Esophagus (tissue), 2 donors: Measurements from ENCODE around the gene COG2. TPM values are rescaled to one million over a fixed set of nuclear protein-coding genes. Genes with fewer than 3 reads are reported as not detected.

Experiments used
- H3K27ac ChIP-seq, 2 donors: one replicate each; pipeline ENCODE4 v1.5.1; 2013; ENCODE audit warnings: low read depth in 2 of 2, mild to moderate bottlenecking in 2 of 2, inconsistent platforms in 1 of 2, low read length in 1 of 2, moderate library complexity in 1 of 2
- H3K27me3 ChIP-seq, 2 donors: one replicate each; pipeline ENCODE4 v1.6.1; 2013; ENCODE audit warnings: low read length in 2 of 2, control low read depth in 1 of 2, mild to moderate bottlenecking in 1 of 2; ENCODE audit not compliant: insufficient read depth in 2 of 2, control insufficient read depth in 1 of 2
- H3K36me3 ChIP-seq, 2 donors: one replicate each; pipeline ENCODE4 v1.6.1; 2013; ENCODE audit warnings: low read length in 1 of 2; ENCODE audit not compliant: control insufficient read depth in 2 of 2, insufficient read depth in 2 of 2
- H3K4me1 ChIP-seq, 2 donors: one replicate each; pipeline ENCODE4 v1.6.1; 2013; ENCODE audit warnings: low read length in 1 of 2; ENCODE audit not compliant: control insufficient read depth in 2 of 2, insufficient read depth in 2 of 2
- H3K4me3 ChIP-seq, 2 donors: one replicate each; pipeline ENCODE4 v1.5.1; 2013; ENCODE audit warnings: low read length in 2 of 2, mild to moderate bottlenecking in 2 of 2, low read depth in 1 of 2, moderate library complexity in 1 of 2
- H3K9me3 ChIP-seq, 2 donors: one replicate each; pipeline ENCODE4 v1.6.1; 2013; ENCODE audit warnings: mild to moderate bottlenecking in 2 of 2, low read depth in 1 of 2, low read length in 1 of 2, moderate library complexity in 1 of 2; ENCODE audit not compliant: control insufficient read depth in 2 of 2, insufficient read depth in 1 of 2
- WGBS, 2 donors: extraction: QIAGEN DNeasy Blood & Tissue Kit; methylation state at CpG; one replicate each; pipeline ENCODE4 v1.1.7; 2013; 5-methylcytosine and 5-hydroxymethylcytosine counted together
- polyA plus RNA-seq, 2 donors: library from polyadenylated mRNA; stranded (reverse); fragments of 200-250 nt; gene quantifications; one replicate each; pipeline ENCODE4 v1.2.3, GENCODE V29; 2013
- donor health status: healthy with polysubstance abuse.
- donor health status: Bipolar disorder and iron deficiency.

Gene COG2
- polyA plus RNA-seq, 2 donors: 4.0 to 8.1 TPM

DNA sequence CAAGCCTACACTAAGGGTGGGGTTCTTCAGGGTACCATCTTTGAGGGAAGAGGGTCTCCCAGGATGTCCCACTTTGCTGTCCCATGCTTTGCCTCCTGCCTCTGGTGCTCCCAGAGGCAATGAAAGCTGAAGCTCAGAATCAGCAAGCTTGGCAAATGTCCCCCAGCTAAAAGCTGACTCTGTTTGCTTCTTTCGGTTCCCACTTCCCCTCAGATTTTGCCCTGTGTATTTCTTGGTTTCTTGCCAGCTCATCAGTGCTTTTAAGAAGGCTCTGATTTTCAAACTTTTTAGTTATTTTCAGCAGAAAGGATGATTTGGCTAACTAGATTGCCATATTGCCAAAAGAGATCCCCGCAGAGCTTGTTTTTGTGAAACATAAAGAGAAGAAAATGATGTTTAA lies 33.1 kb upstream of the COG2 start:
- Histone ChIP-seq H3K4me3 (no peak overlapping the region), H3K27ac (no peak overlapping the region), H3K9me3 (no peaks in the 10 kb centered on the region), H3K4me1 (no peaks in the 10 kb centered on the region), H3K27me3 (no peaks in the 10 kb centered on the region), H3K36me3 (no peaks in the 10 kb centered on the region)
- 58 to 68% methylated on average over 2 of the region's 2 CpGs for WGBS, 2 donors

GRCh38 chr1:230610589-230610988 lies 31.7 kb upstream of the COG2 start:
- 61% methylated on average over 1 of the region's 1 CpG for WGBS, 2 donors
- Histone ChIP-seq H3K36me3 (no peaks in the 10 kb centered on the region), H3K4me3 (no peak overlapping the region), H3K4me1 (no peaks in the 10 kb centered on the region), H3K27me3 (no peaks in the 10 kb centered on the region), H3K9me3 (no peaks in the 10 kb centered on the region), H3K27ac (no peak overlapping the region)

- Histone ChIP-seq H3K27ac (no peak overlapping the region), H3K4me1 (no peaks in the 10 kb centered on the region), H3K4me3 (no peak overlapping the region), H3K9me3 (no peaks in the 10 kb centered on the region), H3K36me3 (no peaks in the 10 kb centered on the region), H3K27me3 (no peaks in the 10 kb centered on the region)
- 56 to 58% methylated on average over 7 of the region's 7 CpGs for WGBS, 2 donors
These were observed 31.0 kb upstream of the COG2 start for GRCh38 chr1:230611128-230611877.

GRCh38 chr1:230611878-230612235 lies 30.4 kb upstream of the COG2 start:
- Histone ChIP-seq H3K27me3 (no peaks in the 10 kb centered on the region), H3K27ac (no peak overlapping the region), H3K4me3 (no peak overlapping the region), H3K36me3 (no peaks in the 10 kb centered on the region), H3K9me3 (no peaks in the 10 kb centered on the region), H3K4me1 (no peaks in the 10 kb centered on the region)
- WGBS, 2 donors: 19 to 27% methylated on average over 1 of the region's 1 CpG

DNA sequence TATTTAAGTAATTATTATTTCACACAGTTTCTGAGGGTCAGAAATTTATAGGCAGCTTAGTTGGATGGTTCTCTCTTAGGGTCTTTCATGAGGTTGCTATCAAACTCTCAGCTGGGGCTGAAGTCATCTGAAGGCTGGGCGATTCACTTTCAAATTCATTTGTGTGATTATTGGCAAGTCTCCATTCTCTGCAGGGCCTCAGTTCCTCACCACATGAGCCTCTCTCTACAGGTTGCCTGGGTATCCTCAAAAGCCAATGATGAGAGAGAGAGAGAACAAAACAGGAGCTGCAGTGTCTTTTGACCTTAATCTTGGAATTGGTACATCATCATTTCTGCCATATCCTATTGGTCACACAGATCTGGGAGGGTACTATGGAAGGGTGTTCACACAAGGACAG lies 29.6 kb upstream of the COG2 start:
- 79 to 93% methylated on average over 1 of the region's 1 CpG for WGBS, 2 donors
- Histone ChIP-seq H3K4me3 (no peak overlapping the region), H3K27me3 (no peaks in the 10 kb centered on the region), H3K4me1 (no peaks in the 10 kb centered on the region), H3K36me3 (no peaks in the 10 kb centered on the region), H3K9me3 (no peaks in the 10 kb centered on the region), H3K27ac (no peak overlapping the region)

- Histone ChIP-seq H3K27me3 (no peaks in the 10 kb centered on the region), H3K4me1 (no peaks in the 10 kb centered on the region), H3K27ac (no peak overlapping the region), H3K36me3 (no peaks in the 10 kb centered on the region), H3K9me3 (no peaks in the 10 kb centered on the region), H3K4me3 (no peak overlapping the region)
- WGBS, 2 donors: 92% methylated on average over 3 of the region's 3 CpGs
These were observed 28.2 kb upstream of the COG2 start for GRCh38 chr1:230614121-230614520.

DNA sequence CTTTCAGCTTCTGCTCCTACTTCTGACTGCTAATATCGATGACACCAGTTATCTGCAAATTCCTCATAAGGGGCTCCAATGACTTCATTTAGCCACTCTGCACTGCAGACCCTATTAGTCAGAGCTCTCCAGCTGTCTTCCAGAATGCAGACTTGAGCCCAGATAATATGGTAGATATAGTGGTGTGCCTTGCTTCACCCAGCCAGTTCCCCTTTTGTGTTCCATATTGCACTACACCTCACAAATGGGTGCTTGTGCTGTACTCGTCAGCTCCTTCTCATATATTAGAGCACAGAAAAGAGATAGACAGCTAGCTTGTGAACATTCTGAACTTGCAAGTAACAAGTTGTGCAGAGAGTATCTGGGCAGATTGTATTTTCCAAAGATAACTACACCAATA lies 23.7 kb upstream of the COG2 start:
- H3K36me3 ChIP-seq: no peaks in the 10 kb centered on the region
- H3K4me3 ChIP-seq: no peak overlapping the region
- no peaks in the 10 kb centered on the region for H3K9me3 ChIP-seq
- H3K27ac ChIP-seq: no peak overlapping the region
- H3K27me3 ChIP-seq: no peaks in the 10 kb centered on the region
- H3K4me1 ChIP-seq: no peaks in the 10 kb centered on the region
- WGBS, 2 donors: 88 to 92% methylated on average over 2 of the region's 2 CpGs

GRCh38 chr1:230620649-230621323 lies 21.5 kb upstream of the COG2 start:
- no peaks in the 10 kb centered on the region for H3K36me3 ChIP-seq
- H3K4me3 ChIP-seq: no peak overlapping the region
- H3K27ac ChIP-seq: no peak overlapping the region
- no peaks in the 10 kb centered on the region for H3K27me3 ChIP-seq
- no peaks in the 10 kb centered on the region for H3K4me1 ChIP-seq
- H3K9me3 ChIP-seq: no peaks in the 10 kb centered on the region
- WGBS, 2 donors: 89 to 92% methylated on average over 3 of the region's 3 CpGs

DNA sequence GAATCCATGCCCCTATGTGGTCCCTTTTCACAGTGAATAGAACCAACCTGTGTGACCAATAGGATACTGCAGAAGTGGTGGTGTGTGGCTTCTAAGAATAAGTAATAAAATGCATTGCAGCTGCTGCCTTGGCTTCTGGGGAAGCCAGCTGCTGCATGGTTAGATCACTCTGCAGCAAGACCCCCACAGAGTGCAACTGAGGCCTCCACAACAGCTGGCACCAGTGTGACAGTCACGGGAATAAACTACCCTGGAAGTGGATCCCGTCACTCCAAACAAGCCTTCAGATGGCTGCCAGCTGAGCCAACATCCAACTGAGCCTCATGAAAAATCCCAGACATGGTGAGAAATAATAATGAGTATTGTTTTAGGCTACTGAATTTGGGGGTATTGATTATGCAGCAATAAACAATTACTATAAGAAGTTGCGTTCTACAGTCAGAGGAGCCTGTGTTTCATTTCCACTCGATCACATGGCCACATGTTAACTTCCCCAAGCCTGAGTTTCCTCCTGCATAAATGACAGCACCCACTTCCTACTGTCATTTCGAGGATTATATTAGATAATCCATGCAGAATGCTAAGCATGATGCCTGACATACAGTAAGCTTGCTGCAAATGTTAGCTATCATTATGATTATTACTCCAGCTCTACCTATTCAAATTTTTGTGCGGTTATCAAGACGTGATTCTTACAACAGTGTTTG lies 20.8 kb upstream of the COG2 start:
- Histone ChIP-seq H3K27ac (no peak overlapping the region), H3K36me3 (no peaks in the 10 kb centered on the region), H3K4me3 (no peak overlapping the region), H3K4me1 (no peaks in the 10 kb centered on the region), H3K9me3 (no peaks in the 10 kb centered on the region), H3K27me3 (no peaks in the 10 kb centered on the region)
- WGBS, 2 donors: 64 to 67% methylated on average over 7 of the region's 7 CpGs
